RCC 7860 (cell line): Measurements from ENCODE around the gene FLCN.
A peak's percentile ranks its signal among the peaks of the same experiment; 100 is the strongest.
"Not testable (repeated sequence)": the region's sequence is repeated elsewhere in the genome, so short reads cannot be mapped to it uniquely, and the experiment has no call there.

ENCODE experiments used
- DNase-seq: peaks from one replicate; pipeline ENCODE4 v3.0.0-alpha.2; 2015; ENCODE audit warnings: low spot score
- FAIRE-seq: peaks from 2 replicates; lab custom pipeline; 2012; peaks lifted over from hg19 to GRCh38; lab: Jason Lieb, UNC

FLCN gene, protein sequence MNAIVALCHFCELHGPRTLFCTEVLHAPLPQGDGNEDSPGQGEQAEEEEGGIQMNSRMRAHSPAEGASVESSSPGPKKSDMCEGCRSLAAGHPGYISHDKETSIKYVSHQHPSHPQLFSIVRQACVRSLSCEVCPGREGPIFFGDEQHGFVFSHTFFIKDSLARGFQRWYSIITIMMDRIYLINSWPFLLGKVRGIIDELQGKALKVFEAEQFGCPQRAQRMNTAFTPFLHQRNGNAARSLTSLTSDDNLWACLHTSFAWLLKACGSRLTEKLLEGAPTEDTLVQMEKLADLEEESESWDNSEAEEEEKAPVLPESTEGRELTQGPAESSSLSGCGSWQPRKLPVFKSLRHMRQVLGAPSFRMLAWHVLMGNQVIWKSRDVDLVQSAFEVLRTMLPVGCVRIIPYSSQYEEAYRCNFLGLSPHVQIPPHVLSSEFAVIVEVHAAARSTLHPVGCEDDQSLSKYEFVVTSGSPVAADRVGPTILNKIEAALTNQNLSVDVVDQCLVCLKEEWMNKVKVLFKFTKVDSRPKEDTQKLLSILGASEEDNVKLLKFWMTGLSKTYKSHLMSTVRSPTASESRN

DNA sequence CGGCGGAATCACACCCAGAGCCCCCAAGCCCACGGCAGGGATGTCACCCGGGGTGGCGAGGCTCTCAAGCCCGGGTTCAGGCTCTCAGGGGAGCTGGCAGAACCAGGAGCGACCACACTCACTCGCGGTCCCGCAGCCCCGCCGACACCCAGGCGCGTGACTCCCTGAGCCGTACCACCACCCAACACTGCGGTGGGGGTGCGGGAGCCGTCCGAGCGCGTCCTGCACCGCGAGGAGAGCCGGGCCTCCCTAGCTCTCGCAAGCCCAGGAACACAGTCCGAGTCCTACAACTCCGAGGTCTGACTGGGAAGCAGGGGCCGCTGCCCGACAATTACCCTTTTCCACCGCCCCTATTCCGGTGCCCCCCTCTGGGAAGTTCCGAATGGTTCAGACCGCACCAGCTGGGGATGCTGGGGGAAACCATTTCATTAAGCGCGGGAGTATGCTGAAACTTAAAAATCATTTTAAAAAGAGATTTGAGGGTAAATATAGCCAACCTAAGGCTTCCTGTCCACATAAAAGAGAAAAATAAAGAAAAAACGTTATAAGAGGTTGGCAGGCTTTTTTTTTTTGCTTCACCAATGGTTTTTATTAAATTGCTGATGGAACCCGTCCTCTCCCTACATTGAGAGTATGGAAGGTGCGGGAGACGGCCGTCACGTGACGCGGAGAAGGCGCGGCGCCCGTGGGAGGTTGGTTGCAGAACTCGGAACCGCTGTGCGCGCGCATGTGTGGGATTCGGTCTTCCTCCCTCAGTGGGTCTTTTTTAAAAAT lies at the start of gene FLCN:
TSS of gene FLCN (minus strand) at position 143 of the 774 bp plus-strand sequence. CDS start 9,031 bp downstream, outside the sequence.
- FAIRE-seq (no peak), DNase-seq (peak; percentile 69)

DNA sequence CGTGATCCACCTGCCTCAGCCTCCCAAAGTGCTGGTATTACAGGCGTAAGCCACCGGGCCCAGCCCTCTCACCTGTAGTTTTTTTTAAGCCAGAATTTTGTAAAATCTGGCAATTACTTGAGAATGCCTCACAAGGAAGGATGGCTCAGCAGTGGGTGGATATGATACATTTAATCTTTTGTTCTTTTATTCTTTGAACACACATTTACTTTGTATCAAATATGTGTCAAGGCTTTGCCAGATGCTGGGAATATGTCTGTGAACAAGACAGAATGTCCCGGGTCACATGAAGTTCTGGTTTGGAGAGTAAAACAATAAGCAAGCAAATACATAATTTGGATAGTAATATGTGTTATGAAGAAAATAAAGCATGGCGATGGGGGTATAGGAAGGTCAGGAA lies 49.0 kb upstream of the FLCN start:
- DNase-seq, result no peak
- no peak for FAIRE-seq

DNA sequence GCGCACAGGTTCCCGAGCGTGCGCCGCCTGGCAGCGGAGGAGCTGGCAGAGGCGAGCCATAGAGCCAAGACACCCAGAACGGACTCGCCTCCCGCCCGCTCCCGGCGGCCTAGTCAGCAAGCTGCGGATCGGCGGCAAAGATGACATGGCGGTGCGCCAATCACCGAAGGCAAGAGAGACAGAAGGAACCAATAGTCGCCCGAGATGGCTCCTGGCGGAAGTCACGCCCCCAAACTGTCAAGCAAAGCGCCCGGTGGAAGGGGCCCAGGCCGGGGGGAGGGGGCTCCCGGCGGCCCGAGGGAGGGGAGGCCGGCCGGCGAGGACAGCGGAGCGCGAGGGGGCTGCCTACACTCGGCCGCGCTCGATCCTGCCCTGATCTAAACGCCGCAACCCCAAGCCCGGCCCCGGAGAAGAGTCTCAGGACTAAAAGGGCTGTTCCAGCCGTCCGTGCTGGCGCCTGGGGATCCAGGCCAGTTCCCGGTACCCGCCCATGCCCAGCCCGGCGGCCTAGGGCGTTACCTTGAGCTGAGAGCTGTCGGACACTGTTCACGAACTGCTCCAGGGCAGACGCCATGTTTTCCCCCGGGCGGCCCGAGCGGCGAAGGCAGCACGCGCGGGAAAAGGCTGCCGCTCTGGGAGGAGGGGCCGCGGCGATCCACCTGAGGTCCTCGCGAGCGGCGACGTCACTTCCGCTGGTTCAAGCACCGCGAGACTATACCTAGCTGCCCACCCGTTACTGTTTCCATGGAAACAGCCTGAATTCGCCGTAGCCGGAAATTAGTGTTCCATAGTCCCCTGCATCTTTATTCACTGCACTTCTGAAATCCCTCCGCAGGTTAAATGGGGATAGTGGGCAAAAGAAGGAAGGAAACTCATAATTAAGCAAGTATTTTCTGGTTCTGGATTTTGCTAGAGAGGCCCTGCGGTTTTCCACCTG lies 43.9 kb upstream of the FLCN start, which contains the start of gene COPS3:
TSS of gene COPS3 (minus strand) at position 634 of the 937 bp plus-strand sequence. CDS start at position 574, 60 bp downstream.
- DNase-seq (peak; percentile 94), FAIRE-seq (peak; percentile 71)

DNA sequence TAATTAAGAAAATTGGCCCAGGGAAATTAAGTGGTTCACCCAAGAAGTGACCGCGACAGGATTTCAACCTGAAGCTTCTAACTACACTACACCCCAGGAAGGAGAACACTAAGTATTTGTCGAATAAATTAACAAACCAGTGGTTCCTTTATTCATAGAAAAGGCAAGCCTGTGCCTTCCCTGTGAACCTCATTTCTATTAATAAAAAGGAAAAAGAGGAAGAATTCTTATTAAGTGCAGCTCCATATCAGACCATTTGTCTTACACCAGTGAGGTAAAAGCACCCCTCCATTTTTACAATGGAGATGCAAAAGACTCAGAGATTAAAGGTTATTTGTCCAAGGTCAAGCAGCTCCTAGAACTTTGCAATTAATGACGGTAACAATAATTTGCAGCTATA lies 42.3 kb upstream of the FLCN start:
- DNase-seq (no peak), FAIRE-seq (no peak)

DNA sequence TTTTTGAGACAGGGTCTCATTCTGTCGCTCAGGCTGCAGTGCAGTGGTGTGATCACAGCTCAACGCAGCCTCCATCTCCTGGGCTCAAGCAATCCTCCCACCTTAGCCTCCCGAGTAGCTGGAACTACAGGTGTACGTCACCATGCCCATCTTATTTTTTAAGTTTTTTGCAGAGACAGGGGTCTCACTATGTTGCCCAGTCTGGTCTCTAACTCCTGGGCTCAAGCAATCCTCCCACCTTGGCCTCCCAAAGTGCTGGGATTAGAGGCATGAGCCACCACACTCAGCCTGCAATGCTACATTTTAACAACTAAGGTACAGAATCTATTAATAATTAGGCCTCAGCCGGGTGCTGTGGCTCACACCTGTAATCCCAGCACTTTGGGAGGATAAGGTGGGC lies 40.5 kb upstream of the FLCN start:
- DNase-seq, FAIRE-seq: not testable (repeated sequence)

DNA sequence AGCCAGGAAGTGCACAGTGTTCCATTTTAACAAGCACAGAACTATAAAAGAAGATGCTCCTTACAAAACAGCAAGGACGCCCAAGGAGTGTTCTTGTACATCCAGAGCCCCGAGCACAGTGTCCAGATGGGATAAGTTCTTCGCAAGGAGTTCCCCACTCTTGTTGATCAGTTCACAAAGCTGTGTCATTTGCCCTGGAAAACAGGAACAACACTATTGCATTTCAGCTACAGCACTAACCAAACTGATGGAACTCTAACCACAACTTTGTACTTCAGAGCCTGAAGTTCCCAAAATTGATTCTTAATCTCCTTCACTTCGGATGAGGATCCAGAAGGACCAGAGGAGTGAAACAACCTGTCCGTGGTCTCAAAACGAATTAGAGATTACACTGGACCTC lies 39.0 kb upstream of the FLCN start:
- no peak for FAIRE-seq
- DNase-seq, result no peak

DNA sequence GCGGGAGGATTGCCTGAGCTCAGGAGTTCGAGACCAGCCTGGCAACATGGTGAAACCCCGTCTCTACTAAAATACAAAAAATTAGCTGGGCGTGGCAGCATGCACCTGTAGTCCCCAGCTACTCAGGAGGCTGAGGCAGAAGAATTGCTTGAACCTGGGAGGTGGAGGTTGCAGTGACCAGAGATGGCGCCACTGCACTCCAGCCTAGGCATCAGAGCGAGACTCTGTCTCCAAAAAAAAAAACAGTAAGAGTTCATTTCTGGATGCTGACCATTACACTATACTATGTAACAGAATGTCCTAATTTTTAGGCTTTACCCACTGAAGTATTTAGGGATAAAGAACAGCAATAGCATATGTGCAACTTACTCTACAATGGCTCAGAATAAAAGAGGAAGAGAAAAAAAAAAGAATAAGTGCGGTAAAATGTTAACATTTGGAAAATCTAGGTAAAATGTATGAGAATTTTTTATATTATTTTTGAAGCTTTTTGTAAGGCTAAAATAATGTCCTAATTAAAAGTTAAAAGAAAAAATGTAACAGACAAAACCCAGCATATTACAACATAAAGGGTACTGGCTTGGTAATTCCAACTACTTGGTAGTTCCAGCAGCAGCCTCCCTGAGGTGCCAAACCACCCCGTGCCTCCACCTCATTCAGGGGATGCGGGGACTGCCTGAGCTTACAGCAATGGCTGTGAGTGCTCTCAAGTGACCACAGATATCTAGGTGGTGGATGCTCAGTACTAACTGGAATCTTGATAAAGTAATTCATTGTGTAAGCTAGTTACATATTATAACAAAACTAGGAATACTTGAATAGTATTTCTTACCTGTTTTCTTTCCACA lies 33.2 kb upstream of the FLCN start:
- FAIRE-seq, result no peak
- DNase-seq, result no peak

DNA sequence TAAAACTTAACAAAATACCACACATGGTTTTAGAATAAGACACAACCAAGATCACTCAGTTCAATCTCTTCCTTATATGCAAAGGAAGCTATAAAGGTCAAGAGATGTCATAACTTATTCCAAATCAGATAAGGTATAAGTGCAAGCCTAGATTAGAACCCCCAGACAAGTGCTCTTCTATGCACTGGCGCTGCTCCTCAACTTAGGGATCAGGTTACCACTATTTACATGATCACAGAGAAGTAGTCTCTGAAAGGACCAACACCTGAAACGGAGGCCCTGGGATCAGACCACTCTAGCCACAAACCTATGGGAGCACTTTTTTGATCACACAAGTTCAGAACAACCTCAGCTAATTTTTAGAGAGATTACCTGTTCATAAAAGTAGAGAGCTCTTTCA lies 27.5 kb upstream of the FLCN start:
- FAIRE-seq (no peak), DNase-seq (no peak)

DNA sequence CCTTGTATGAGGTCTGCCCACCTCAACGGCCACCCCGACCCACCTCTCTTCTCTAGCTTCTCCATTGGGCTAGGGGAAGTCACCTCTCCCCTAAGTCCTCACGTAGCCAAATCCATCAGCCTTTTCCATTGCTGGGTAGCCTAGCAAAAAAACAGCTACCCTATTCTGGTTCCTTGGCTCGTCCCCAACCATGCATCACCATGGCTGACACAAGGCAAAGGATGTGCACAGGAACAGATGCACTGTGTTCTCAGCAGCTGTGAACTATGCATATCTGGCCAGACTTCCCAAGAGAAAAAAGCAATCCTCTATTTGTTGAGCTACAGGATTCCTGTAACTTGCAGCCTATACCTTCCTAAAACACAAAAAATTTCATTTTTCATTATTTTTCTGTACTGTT lies 22.0 kb upstream of the FLCN start:
- no peak for FAIRE-seq
- no peak for DNase-seq

DNA sequence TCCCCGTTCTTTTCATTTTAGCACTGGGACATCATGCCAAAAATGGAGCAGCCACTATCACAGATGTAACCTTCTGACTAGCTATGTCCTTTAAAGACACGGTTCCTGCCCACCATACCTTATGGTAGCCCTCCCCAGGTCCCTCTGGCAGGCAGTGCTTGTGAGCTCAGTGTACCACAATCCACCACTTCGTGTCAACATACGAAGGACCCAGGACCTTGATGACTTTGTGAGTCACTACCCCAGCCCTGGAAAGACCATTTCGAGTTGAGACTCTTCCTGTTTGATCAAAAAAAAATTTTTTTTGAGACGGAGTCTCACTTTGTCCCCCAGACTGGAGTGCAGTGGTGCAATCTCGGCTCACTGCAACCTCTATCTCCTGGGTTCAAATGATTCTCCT lies 21.0 kb upstream of the FLCN start:
- DNase-seq, result no peak
- no peak for FAIRE-seq

DNA sequence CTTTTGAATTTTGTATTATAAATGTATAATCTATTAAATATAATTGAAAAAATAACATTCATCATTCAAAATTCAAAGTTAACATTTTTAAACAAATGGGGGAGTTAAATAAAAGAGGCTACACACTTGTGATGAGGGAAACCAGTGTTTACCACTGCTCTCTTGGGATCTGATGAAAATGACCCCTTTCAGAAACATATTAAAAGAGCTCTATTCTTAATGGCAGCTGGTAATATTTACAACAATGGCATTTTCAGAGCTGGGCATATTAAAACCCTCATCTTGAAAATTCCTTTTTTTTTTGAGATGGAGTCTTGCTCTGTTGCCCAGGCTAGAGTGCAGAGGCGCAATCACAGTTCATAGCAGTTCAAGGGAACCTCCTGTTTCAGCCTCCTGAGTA lies 19.3 kb upstream of the FLCN start:
- FAIRE-seq, result no peak
- DNase-seq, result no peak

DNA sequence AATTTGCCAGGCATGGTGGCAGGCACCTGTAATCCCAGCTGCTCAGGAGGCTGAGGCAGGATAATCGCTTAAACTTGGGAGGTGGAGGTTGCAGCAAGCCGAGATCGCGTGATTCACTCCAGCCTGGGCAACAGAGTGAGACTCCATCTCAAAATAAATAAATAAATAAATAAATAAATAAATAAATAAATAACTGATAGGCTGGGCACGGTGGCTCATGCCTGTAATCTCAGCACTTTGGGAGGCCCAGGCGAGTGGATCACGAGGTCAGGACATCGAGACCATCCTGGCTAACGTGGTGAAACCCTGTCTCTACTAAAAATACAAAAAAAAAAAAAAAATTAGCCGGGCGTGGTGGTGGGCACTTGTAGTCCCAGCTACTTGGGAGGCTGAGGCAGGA lies 18.7 kb upstream of the FLCN start:
- DNase-seq, FAIRE-seq: not testable (repeated sequence)

DNA sequence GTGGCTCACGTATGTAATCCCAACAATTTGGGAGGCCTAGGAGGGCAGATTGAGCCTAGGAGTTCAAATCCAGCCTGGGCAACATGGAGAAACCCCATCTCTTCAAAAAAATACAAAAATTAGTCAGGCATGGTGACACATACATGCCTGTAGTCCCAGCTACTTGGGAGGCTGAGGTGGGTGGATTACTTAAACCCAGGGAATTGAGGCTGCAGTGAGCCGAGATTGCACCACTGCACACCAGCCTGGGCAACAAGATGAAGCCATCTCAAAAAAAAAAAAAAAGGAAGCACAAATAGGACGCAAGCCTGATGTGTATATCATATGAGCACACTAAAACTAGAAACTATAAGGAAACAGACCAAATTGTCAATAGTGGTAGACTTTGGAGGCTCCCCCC lies 17.1 kb upstream of the FLCN start:
- FAIRE-seq (no peak), DNase-seq (no peak)

DNA sequence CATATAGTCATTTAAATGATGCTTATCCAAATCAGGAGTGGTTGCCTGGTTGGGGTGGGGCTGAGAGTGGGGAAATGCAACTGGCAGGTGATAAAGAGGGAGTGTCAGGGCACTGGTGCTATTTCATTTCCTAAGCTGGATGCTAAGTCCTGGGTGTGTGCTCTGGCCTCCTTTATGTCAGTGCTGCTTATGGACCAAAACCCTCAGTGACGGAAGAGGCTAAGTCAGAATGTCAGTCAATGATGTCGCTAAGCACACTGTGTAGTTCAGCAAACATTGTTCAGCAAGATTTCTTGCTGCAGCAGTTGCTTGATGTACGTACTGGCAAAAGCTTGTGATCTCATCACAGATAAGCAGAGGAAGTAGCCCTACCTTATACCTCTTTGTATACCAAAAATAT lies 16.4 kb upstream of the FLCN start:
- no peak for FAIRE-seq
- DNase-seq, result no peak

DNA sequence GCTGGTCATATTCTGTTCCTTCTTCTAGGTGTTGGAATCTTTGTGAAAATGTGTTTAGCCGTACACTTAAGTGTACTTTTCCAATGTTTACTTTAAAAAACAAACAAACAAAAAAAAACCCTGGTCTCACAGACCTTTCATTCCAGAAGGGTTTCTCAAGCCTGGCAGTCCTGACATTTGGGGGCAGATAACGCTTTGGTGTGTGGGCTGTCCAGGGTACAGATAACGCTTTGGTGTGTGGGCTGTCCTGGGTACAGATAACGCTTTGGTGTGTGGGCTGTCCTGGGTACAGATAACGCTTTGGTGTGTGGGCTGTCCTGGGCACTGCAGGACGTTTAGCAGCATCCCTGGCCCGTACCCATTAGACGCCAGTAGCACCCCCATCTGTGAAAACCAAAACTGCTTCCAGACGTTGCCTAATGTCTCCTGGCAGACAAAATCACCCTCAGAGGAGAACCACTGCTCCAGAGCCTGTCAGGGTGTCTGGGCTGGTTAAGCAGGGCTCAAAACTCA lies 15.2 kb upstream of the FLCN start:
- FAIRE-seq, result no peak
- no peak for DNase-seq

DNA sequence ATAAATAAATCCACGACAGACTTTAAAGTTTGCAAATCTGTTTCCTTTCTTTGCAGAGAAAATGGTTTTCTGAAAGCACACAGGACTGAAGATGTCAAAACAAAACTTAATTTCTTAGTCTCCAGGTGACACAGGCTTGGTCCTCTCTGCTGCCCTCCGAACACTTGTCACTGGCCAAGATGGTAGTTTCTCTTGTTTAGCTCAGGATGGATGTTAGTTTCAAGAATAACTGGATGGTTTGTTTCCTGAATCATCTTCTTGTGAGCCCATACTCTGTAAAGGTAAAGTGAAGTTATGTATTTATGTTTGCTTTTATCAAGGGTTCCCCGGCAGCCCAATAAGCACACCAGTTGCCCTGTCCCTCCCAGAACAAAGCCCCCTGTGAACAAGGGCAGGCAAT lies 9.9 kb upstream of the FLCN start:
- FAIRE-seq (no peak), DNase-seq (no peak)

DNA sequence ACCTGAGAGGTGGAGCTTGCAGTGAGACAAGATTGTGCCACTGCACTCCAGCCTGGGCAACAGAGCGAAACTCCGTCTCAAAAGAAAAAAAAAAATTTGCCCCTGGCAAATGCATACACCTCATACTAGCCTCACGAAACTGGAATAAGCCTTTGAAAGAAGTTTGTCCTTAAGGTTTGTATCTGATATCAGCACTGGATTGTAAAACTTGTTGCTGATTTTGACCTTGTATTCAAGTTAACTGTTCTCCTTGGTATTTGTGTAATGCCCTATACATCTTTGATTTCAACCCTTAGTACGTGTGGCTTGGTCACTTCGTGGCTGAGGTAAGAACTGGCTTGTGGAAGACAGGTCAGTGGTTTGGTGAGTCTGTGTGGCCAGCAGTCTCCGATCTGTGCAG lies 6.2 kb upstream of the FLCN start:
- DNase-seq (no peak), FAIRE-seq (no peak)

DNA sequence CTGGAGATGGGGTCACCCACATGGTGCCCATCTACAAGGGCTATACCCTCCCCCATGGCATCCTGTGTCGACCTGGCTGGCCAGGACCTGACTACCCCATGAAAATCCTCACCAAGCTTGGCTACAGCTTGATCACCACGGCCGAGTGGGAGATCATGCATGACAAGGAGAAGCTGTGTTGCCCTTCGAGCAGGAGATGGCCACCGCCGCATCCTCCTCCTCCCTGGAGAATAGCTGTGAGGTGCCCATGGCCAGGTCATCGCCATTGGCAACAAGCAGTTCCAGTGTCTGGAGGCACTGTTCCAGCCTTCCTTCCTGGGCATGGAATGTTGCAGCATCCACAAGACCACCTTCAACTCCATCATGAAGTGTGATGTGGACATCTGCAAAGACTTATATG lies 5.3 kb upstream of the FLCN start:
- FAIRE-seq (no peak), DNase-seq (no peak)

DNA sequence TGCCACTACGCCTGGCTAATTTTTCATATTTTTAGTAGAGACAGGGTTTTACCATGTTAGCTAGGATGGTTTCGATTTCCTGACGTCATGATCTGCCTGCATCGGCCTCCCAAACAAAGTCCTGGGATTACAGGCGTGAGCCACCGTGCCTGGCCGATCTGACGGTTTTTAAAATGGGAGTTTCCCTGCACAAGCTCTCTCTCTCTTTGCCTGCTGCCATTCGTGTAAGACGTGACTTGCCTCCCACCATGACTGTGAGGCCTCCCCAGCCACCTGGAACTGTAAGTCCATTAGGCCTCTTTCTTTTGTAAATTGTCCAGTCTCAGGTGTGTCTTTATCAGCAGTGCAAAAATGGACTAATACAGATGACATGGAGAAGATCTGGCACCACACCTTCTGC lies 4.7 kb upstream of the FLCN start:
- FAIRE-seq (no peak), DNase-seq (no peak)

DNA sequence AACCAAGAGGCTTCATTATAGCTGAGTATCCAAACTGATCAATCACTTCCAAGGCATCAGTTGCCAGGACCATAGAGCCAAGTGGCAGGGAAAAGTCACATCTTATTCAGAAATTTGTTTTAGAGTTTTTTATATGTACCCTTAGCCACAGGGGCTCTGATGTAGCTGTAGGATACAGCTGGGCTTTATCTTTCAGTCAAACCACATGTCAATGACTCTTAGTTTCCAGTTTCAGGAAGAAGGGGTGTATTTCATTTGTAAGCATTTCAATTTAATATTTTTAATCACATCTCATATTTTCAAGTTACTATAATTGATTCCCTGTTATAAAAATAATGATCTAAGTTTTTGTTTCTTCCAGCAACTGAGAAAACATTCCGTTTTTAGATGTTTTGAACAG lies 2.9 kb upstream of the FLCN start:
- no peak for FAIRE-seq
- no peak for DNase-seq
